Stimulated activated CD4-positive, alpha-beta T cell treated with anti-CD3 and anti-CD28 coated beads, Interleukin-2, amount 100 ng/mL, for 48 hours (primary cell): Measurements from ENCODE around the gene AKAP6.

Experiments used
- DNase-seq, 2 donors: peaks; one replicate each; pipeline ENCODE4 v3.0.0-alpha.2; 2020

AKAP6 gene

DNA sequence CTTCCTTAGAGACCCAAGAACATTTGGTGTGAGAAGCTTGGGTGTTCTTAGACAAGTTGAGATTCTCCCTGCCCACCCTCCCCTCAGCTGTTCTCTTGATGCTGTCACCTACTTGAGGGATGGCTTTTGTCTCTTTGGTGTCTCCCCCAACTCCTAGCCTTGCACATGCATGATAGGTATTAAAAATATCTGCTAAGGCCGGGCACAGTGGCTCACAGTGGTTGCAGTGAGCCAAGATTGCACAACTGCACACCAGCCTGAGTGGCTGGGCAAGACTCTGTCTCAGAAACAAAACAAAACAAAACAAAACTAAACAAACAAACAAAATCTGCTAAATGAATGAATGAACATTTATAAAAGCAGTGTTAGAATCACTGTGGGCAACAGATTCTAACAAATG is 261.1 kb downstream of the AKAP6 start:
- DNase-seq = no peak

DNA sequence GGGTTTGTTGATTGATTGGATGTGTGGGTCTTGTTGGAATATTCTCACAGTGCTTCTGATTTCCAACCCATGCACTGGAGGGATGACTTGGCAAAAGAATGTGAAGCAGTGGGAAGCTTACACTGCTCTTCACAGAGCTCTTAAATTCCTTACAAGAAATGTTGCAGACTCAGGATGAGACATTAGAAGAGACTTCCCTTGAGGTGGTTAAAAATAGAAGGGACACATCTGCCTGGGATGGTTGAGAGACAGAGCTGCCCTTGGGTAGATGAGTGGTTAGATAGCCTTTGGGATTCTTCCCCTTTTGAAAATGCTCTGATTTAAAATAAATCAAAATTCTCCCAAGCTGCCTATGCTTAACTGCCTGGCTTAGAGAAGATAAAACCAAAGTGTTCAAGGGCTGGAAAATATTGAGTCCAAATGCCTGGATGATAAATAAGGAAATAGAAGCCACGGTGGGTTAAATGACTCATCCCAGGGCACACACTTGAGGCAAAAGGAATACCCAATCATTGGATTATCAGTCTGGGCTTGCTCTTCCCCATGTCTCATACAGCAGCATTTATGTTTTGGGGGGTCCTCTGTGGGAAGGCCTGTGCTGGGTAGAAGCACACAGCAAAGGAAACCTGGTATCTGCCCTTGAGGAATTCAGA is 264.3 kb downstream of the AKAP6 start:
- no peak for DNase-seq

DNA sequence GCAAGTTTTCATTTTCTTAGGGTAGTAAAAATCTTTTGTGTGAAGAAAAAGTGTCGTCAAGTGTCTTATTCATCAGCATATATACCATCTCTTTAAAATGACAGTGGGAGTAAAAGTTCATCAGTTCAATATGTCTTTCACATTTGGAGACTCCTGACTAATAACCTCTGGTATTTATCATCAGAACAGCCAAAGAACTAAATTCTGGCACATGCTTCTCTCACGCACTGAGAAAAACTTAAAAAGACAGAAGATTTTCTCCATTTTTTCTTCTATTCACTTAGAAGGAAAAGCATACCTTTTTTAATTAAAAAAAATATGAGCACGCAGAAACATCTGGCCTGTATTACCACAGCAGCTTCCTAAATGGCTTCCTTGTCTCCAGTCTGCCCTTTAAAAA is 265.7 kb downstream of the AKAP6 start:
- no peak for DNase-seq

DNA sequence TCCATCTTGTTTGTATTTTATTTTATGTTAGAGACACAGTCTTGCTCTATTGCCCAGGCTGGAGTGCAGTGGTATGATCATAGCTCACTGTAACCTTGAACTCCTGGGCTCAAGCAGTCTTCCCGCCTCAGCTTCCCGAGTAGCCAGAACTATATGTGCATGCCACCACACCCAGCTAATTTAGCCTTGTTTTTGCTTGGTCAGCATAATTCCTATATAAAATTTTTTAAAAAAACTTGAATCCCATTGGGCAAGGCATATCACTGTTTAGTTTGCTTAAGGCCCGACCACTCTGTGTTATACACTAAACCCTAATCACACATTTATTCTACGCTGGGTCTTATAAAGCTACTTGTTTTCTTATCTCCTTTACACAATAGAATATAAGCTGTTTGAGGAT is 266.4 kb downstream of the AKAP6 start:
- no peak for DNase-seq

DNA sequence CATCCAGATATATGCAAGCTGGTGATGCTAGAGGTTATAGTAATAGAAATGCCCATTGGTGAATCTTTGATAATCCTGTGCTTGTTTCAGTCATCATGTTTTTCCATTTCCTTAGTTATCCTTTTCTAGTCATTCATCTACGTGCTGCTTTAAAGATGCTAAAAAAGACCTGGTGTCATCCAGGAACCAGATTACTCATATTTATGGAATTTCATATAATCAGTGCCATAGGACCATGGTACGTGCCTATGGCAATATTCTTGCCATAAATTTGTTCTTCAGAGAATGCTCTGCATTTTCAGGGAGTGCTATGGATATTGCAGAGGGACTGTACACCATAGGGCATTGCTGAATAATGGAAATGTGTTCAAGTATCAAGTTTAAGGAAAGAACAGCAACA is 267.3 kb downstream of the AKAP6 start:
- no peak for DNase-seq

DNA sequence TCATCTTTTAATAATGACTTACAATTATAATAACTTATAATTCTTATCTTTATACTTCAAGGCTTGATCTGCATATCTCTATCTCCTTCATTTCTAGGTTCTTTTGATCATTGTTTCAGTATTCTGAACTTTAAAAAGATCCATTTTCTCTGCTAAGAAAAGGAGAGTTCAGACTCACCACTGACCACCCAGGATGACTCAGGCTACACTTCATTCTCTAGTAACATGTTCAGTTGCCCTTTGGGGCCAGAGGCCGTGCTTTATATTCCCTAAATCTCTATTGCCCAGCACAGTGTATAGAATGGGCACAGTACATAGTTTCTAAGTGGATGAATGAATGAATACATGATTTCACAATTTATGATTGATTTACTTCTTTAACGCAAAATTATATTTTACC is 268.7 kb downstream of the AKAP6 start:
- DNase-seq = no peak

DNA sequence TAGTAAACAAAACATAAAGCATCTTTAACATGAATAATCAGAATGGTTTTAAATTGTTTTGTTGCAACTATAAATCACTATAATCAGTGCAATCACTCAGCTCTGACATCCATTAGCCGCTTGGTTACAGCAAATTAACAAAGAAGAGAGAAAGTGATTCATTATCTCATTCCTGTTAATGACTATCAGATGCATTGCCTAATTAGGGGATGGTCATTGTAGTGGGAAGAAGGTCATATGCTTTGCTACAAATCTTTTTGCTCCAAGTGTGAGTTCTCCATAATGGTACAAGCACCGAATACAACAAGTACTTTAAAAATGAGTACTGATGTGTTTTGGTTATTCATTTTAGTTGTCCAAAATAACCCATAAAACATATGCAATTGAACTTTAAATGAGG is 272.0 kb downstream of the AKAP6 start:
- DNase-seq = no peak

DNA sequence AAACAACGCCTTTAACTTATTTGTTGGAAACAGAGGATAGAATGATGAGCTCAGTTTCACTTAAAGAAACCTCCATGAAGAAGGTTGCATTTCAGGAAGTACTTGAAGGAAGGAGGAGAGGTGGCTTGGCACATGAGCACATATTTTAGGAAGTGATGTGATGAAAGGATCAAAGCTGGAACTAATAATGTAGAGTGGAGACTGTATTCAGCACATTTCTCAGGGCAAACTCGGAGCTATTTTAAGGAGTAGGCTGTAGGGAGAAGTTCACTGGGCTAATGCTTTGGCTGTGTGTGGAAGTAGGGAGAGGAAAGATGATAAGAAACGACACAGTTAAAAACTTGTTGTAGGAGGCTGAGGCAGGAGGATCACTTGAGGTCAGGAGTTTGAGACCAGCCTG is 272.8 kb downstream of the AKAP6 start:
- DNase-seq = no peak

DNA sequence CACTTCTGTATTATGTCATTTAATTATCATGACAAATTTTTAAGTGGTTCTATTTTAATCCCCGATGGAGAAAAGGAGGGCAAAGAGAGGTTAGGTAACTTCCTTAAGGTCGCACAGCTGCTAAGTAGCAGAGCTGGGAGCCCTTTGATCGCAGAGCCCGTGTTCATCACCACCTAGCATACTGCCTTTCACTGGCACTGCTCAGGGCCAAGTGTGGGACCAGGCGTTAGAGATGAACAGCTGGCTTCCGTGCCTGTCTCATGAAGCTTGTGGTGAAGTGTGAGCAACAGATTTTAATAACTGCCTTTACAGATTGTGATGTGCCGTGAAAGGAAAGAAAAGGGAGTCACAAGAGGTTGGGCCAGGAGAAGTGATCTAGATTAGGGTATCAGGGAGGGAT is 273.6 kb downstream of the AKAP6 start:
- no peak for DNase-seq

DNA sequence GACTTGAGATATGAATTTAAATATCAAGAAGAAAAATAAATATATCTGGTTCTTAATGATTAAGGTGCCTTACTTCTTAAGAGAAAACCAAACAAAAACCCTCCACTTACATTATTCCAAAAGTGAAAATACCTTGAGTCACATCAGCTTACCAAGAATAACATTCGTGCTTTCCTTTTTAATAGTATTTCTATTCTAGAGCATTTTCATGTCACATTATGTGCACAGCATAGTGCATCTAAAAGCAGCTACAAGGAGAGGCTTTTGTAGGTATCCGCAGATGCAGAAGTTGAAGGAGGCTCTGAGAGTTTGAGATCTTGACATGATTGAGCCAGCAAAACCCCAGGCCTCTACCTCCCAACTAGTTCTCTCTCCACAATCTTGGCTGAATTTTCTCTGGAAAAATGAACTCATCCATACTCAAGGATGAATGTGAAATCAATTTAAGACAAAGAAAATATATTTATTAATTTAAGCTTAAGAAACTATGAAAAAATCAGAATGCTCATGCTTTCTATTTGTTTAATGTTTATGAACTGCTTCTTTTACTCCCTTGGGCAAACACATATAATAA is 275.0 kb downstream of the AKAP6 start:
- DNase-seq = no peak

DNA sequence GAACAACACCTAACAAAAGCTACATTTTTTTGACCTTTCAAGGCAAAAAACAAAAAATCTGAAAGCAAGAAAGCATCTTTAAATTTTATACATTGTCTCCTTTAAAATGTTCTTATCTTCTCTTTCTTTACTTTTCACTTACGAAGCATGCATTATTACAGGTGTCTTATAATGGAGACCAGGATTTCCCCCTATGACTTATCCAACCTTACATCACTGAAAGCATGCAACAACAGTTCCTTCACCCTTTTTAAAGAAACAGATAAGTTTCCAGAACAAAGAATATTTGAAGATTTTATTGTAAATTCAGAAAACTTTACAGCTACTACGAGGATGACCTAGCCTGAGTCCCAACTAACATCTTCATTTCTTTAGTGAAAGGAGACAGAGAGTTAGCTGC is 277.2 kb downstream of the AKAP6 start:
- DNase-seq = no peak

DNA sequence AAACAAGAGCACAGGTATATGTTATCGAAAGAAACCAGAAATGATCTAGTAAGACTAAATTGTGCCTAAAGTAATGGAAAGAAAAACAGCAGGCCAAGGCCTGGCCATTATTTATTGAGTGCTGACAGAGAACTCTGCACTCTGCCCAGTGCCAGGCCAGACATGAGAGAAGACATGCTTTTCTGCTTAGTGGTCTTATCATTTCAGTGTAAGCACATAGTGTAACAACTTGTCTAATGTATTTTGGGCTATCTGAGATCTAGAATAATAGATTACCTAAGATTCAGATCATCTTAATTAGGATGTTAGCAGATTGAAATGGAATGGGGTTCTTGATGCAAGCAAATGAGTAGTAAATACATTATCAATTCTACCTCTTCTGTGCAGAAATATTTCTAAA is 278.3 kb downstream of the AKAP6 start:
- DNase-seq = no peak

DNA sequence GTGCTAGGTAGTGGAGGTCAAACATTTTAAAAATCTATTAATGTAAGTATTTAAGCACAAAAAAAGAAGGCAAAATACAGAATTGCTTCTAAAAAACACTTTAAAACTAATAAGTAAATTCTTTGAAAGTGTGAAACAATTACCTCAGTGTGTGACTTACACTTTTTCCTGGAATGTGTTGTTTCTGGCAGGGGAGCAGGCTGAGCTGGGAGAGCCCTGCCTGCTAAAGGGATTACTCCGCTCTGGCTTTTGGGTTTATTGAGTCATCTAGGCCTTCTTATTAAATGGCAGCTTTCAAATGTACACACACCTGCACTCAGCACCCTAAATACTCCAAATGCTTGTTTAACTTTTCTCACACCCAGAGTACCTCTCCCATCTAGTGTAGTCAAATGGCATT is 279.8 kb downstream of the AKAP6 start:
- no peak for DNase-seq

DNA sequence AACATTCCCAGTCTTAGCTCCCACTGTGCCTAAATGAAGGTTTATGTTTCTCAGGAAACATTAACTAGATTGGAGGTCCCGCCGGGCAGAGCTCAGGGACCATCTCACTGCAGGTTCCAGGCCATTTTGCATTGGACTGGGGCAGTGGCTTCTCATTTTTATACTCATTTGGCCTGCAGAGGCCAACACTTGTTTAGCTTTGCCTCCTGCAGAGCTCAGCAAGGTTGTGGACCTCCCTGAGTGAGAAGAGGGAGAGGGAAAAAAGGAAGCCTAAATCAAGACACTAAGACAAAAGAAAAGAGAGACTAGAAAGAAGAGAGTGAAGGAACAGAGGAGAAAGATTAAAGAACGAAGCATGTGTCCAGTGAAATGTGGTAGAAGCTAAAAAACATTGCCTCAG is 280.3 kb downstream of the AKAP6 start:
- no peak for DNase-seq

DNA sequence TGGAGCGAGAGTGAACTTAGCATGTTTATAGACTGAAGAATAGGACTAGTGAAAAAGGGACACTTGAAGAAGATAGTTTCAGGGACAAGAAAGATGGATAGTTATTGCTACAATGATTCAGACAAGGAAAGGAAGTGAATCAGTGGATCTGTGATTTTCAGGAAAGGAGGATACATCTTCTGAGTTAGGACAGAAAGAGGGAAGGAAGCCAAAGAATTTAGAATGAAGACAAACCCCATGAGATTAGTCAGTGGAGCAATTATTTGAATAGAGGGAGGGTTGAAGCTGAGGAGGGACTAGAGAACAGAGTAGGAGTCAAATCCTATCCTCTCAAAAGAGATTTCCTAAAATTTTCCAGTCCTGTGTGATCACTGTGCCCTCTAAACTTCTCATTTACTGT is 282.7 kb downstream of the AKAP6 start:
- DNase-seq = no peak

DNA sequence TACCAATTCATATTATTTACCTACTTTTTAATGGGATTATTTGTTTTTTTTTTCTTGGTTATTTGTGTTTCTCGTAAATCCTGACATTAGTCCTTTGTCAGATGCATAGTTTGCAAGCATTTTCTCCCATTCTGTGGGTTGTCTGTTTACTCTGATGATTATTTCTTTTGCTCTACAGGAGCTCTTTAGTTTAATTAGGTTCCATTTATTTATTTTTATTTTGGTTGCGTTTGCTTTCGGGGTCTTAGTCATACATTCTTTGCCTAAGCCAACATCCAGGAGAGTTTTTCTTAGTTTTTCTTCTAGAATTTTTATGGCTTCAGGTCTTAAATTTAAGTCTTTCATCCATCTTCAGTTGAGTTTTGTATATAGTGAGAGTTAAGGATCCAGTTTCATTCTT is 289.9 kb downstream of the AKAP6 start:
- no peak for DNase-seq

DNA sequence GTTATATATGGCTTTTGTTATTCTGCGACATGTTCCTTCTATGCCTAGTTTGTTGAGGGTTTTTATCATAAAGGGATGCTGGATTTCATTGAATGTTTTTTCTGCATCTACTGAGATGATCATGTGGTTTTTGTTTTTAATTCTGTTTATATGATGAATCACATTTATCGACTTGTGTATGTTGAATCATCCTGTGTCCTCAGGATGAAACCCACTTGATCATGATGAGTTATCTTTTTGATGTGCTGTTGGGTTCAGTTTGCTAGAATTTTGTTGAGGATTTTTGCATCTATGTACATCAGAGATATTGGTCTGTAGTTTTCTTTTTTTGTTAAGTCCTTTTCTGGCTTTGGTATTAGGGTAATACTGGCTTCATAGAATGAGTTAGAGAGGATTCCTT is 291.2 kb downstream of the AKAP6 start:
- no peak for DNase-seq

DNA sequence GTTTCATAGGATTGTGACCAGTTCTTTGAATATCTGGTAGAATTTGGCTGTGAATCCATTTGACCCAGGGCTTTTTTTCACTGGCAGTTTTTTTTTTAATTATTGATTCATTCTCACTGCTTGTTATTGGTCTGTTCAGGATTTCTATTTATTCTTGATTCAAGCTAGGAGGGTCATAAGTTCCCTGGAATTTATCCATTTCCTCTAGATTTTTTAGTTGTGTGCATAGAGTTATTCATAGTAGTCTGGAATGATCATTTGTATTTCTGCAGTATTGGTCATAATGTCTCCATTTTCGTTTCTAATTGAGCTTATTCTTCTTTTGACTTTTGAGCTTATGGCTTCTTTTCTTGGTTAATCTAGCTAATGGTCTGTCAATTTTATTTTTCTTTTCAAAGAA is 291.6 kb downstream of the AKAP6 start:
- no peak for DNase-seq

DNA sequence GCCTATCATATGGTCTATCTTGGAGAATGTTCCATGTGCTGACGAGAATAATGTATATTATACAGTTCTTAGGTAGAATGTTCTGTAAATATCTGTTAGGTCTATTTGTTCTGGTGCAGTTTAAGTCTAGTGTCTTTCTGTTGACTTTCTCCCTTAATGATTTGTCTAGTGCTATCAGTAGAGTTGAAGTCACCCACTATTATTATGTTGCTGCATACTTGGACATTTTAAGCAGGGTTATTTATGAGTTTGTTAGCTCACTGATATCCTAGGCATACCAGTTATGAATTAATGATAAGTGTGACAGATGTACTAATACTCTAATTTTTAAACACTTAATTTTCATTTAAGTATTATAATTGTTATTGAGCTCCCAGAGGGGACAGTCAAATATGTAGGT is 292.5 kb downstream of the AKAP6 start:
- no peak for DNase-seq

DNA sequence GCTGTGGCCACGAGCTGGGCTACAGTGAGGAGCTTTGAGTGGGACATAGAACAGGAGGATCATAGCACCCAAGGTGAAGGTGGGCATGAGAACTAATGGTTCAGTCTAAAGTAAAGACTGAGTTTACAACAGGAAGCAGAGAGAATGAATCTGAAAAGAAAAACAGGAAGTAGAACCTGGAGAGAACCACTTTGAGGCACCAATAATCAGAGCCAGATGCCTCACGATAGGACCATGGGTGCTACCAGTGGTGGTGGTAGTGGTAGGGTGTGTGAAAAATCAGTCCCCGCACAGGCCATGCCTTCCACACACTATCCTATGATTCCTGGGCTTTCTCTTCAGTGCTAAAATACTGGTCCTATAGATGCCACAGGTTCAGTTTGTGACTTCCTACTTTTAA is 293.6 kb downstream of the AKAP6 start:
- DNase-seq = no peak

DNA sequence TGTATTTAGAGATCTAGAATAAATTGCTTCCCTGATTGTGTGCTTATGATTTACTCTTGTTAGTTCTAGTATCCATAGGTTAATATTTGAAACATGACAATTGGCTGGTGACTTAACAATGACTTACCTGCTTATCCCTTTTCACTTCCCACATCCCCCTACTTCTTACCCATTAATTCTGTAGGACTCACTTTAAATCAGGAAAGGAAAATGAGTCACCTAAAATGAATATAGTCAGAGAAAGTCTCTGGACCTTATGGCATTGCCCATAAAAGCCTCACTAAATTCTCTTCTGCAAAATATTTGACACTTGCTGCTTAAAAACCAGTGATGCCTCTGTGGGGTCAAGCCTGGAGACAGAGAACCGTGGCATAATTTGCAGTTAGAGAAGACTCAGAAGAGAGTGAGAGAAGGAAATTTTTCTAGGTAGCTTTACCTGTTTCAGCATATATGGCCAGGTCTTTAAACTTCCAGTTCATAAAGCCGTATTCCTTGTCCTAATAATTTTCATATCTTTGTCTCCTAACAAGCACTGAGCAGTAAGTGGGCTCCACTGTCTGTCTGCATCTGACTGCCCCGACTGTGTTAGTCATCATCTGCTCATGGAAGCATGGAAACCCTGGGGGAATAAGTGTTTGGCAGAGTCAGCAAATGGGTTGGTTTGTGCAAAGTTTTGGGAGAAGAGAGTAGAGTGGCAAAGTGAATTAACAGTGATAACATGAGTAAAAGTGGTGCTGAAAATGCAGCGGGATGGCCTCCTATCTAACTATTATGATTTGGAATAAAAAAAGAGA is 294.4 kb downstream of the AKAP6 start:
- DNase-seq = no peak

DNA sequence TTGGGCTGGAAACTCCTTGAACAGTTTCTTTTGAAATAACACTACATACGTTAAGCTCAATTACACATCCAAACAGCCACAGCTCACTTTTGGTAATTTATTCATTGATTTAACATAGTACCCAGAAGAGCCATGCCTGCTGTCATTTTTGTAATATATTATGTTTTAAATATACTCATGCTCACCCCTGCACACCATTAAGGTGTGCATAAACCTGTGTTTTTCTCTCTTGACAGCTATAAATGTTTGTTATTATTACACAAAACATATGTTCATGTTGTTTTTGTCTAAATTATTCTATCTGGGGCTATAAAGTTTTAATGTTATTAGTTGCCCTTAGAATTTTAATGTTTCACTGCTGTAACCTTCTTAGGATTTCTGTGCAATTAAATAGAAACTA is 296.1 kb downstream of the AKAP6 start:
- no peak for DNase-seq

DNA sequence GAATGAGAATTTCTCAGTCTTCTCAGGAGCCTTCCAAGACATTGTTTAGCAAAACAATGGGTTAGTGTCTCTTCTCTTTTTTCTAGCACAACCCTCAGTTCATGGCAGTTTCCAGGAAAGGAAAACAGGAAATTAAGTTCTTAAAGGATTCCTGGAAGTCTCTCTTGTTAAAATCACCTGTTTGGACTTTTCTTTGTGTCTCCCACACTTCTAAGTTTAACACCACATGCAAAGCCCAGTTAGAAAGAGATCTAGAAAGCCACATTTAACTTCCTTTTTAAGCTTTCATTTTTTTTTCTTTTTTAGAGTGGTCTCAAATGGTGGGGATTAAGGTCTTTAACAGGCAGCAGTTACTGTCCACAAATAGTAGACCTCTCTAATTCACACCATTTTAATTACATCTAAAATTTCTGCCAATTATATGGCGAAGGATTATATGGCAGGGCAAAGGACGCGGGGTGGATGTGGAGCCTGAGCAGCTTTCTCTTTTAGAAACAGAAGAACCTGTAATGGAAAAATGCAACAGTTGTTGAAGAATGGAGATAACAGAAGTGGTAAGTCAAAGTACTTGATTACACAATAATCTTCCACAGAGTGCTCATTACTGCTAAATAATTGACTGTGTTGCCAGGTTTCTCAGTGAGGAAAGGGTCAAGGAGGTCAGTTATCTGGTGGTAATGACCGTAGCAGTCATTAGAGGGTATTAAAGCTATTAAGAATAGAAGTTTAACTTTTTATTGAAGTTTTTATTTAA is 298.6 kb downstream of the AKAP6 start:
- DNase-seq = no peak

DNA sequence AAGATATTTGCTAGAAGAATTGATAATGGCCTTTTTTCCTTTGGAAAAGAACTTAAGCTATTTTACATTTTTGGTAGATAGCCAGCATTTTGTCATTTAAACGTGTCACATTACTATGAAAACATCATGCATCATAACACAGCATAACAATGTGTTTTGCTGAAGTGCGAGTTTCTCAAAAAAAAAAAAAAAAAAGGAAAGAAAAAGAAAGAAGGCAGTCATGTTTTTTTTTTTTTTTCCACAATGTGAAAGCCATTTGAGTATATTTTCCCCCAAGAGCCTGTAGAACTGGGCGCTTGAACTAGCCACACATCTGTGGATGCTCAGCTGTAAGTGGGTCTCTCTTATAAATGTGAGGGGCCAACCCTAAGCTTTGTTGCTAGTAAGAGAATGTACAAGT is 300.1 kb downstream of the AKAP6 start:
- no peak for DNase-seq
